ENCODE measurements around the gene CCDC88C. TPM values are rescaled to one million over a fixed set of nuclear protein-coding genes. Genes with fewer than 3 reads are reported as not detected.

Gene CCDC88C
- total RNA-seq, 1 donor from 2014 or later, result 12.4 TPM

- Mint-ChIP-seq H3K27me3 (ENCODE audit: low read depth, unreplicated experiment) (no peaks in the 10 kb centered on the region), H3K36me3 (ENCODE audit: low read depth, unreplicated experiment) (peaks cover 33% of the 10 kb centered on the region), H3K4me1 (ENCODE audit: low read depth, unreplicated experiment) (no peaks in the 10 kb centered on the region), H3K4me3 (ENCODE audit: unreplicated experiment) (no peak overlapping the region), H3K27ac (ENCODE audit: unreplicated experiment) (no peak overlapping the region), H3K9me3 (ENCODE audit: unreplicated experiment) (peaks cover 4% of the 10 kb centered on the region)
- Histone ChIP-seq H4K20me1 (ENCODE audit: insufficient read depth, low read length) (no peaks in the 10 kb centered on the region), H3K4me3 (ENCODE audit: insufficient read depth, low read depth, low read length) (no peak overlapping the region), H3K36me3 (ENCODE audit: insufficient read depth, low read length) (no peaks in the 10 kb centered on the region), H3K9me3 (ENCODE audit: insufficient read depth, low read depth, low read length) (no peaks in the 10 kb centered on the region), H3K79me2 (ENCODE audit: insufficient read depth, low read length) (no peaks in the 10 kb centered on the region), H3K4me2 (ENCODE audit: low read length) (no peak overlapping the region), H2AFZ (ENCODE audit: low read depth, low read length) (no peak overlapping the region), H3K4me1 (ENCODE audit: insufficient read depth, low read length) (peaks cover 5% of the 10 kb centered on the region), H3K9ac (ENCODE audit: low read length) (no peak overlapping the region), H3K27ac (ENCODE audit: low read depth, low read length) (no peak overlapping the region), H3K27me3 (ENCODE audit: insufficient read depth, low read length) (no peaks in the 10 kb centered on the region)
- FAIRE-seq (no peak), DNase-seq (ENCODE audit: low read depth) (no peak)
- TF ChIP-seq EZH2 (IDR thresholded peaks at IDR 0.05; ENCODE audit: insufficient read depth, low read length) (no peak), CTCF (IDR thresholded peaks at IDR 0.05; ENCODE audit: insufficient read depth, low read depth, low read length) (no peak)
These were observed 104.3 kb downstream of the CCDC88C start for GRCh38 chr14:91313154-91313850.

- FAIRE-seq (no peak), DNase-seq (ENCODE audit: low read depth) (no peak)
- Histone ChIP-seq H3K27ac (ENCODE audit: low read depth, low read length) (no peak overlapping the region), H3K27me3 (ENCODE audit: insufficient read depth, low read length) (no peaks in the 10 kb centered on the region), H3K4me3 (ENCODE audit: insufficient read depth, low read depth, low read length) (no peak overlapping the region), H3K36me3 (ENCODE audit: insufficient read depth, low read length) (no peaks in the 10 kb centered on the region), H3K79me2 (ENCODE audit: insufficient read depth, low read length) (no peaks in the 10 kb centered on the region), H3K4me1 (ENCODE audit: insufficient read depth, low read length) (no peaks in the 10 kb centered on the region), H3K9ac (ENCODE audit: low read length) (no peak overlapping the region), H4K20me1 (ENCODE audit: insufficient read depth, low read length) (no peaks in the 10 kb centered on the region), H3K4me2 (ENCODE audit: low read length) (no peak overlapping the region), H3K9me3 (ENCODE audit: insufficient read depth, low read depth, low read length) (no peaks in the 10 kb centered on the region), H2AFZ (ENCODE audit: low read depth, low read length) (no peak overlapping the region)
- no peaks in the 10 kb centered on the region for H3K27me3 Mint-ChIP-seq (ENCODE audit: low read depth, unreplicated experiment)
- H3K4me3 Mint-ChIP-seq (ENCODE audit: unreplicated experiment), result no peak overlapping the region
- peaks cover 4% of the 10 kb centered on the region for H3K9me3 Mint-ChIP-seq (ENCODE audit: unreplicated experiment)
- no peaks in the 10 kb centered on the region for H3K4me1 Mint-ChIP-seq (ENCODE audit: low read depth, unreplicated experiment)
- TF ChIP-seq CTCF (IDR thresholded peaks at IDR 0.05; ENCODE audit: insufficient read depth, low read depth, low read length) (no peak), EZH2 (IDR thresholded peaks at IDR 0.05; ENCODE audit: insufficient read depth, low read length) (no peak)
- peaks cover 40% of the 10 kb centered on the region for H3K36me3 Mint-ChIP-seq (ENCODE audit: low read depth, unreplicated experiment)
- H3K27ac Mint-ChIP-seq (ENCODE audit: unreplicated experiment), result no peak overlapping the region
These were observed 106.3 kb downstream of the CCDC88C start for GRCh38 chr14:91311284-91311662.

- H3K36me3 Mint-ChIP-seq (ENCODE audit: low read depth, unreplicated experiment), result peaks cover 35% of the 10 kb centered on the region
- no peaks in the 10 kb centered on the region for H3K27me3 Mint-ChIP-seq (ENCODE audit: low read depth, unreplicated experiment)
- FAIRE-seq, result no peak
- H3K79me2 ChIP-seq (ENCODE audit: insufficient read depth, low read length), result no peaks in the 10 kb centered on the region
- H3K4me1 ChIP-seq (ENCODE audit: insufficient read depth, low read length), result no peaks in the 10 kb centered on the region
- H3K27me3 ChIP-seq (ENCODE audit: insufficient read depth, low read length), result no peaks in the 10 kb centered on the region
- no peak overlapping the region for H3K27ac ChIP-seq (ENCODE audit: low read depth, low read length)
- no peaks in the 10 kb centered on the region for H3K9me3 ChIP-seq (ENCODE audit: insufficient read depth, low read depth, low read length)
- no peak overlapping the region for H3K4me3 Mint-ChIP-seq (ENCODE audit: unreplicated experiment)
- H3K27ac Mint-ChIP-seq (ENCODE audit: unreplicated experiment), result no peak overlapping the region
- no peak overlapping the region for H3K4me3 ChIP-seq (ENCODE audit: insufficient read depth, low read depth, low read length)
- H4K20me1 ChIP-seq (ENCODE audit: insufficient read depth, low read length), result no peaks in the 10 kb centered on the region
- H3K36me3 ChIP-seq (ENCODE audit: insufficient read depth, low read length), result no peaks in the 10 kb centered on the region
- no peak for DNase-seq (ENCODE audit: low read depth)
- no peak for TF ChIP-seq EZH2 (IDR thresholded peaks at IDR 0.05; ENCODE audit: insufficient read depth, low read length)
- TF ChIP-seq CTCF (IDR thresholded peaks at IDR 0.05; ENCODE audit: insufficient read depth, low read depth, low read length), result no peak
- H2AFZ ChIP-seq (ENCODE audit: low read depth, low read length), result no peak overlapping the region
- H3K9ac ChIP-seq (ENCODE audit: low read length), result no peak overlapping the region
- no peak overlapping the region for H3K4me2 ChIP-seq (ENCODE audit: low read length)
- H3K9me3 Mint-ChIP-seq (ENCODE audit: unreplicated experiment), result peaks cover 4% of the 10 kb centered on the region
- H3K4me1 Mint-ChIP-seq (ENCODE audit: low read depth, unreplicated experiment), result no peaks in the 10 kb centered on the region
These were observed 106.9 kb downstream of the CCDC88C start for GRCh38 chr14:91310606-91311283.
